ENCODE results near the gene PTX4. TPM values are rescaled to one million over a fixed set of nuclear protein-coding genes. Genes with fewer than 3 reads are reported as not detected.

PTX4 gene
- total and polyA plus RNA-seq, 2 experiments from 2014 or later = not detected

DNA sequence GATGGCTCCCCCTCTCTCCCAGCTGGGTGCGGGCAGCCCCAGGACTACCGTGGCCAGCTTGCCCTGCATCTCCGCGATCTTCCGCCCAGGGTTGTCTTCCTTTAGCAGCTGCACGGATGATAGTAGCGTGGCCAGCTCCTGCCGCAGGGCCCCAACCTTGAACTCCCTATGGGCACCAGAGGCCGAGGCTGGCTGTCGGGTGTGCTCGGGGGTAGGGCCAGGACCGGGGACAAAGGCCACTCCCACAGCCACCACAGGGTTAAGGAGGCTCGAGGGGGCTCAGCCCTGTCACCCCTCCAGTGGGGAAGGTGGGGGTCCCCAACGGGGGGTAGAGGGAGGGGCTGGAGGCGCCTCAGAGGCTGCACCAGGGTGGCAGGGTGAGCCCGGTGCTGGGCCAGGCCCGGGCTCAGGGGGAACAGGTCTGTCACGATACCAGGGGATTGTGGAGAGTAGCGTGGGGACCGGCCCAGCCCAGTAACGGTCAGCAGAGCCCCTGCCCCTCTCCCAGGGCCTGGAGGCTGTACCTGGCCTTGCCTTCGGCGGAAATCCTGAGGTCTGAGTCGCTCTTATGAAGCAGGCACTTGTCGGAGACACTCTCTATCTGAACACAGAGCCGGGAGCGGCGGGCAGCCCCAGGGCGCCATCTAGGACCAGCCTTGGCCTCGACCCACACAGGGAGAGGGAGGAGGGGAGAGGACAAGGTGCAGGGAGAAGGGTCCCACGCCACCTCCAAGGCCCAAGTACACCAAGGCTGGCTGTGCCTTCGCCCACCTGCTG is 52.6 kb downstream of the PTX4 start (continued):
- TF ChIP-seq, protein P1, sequence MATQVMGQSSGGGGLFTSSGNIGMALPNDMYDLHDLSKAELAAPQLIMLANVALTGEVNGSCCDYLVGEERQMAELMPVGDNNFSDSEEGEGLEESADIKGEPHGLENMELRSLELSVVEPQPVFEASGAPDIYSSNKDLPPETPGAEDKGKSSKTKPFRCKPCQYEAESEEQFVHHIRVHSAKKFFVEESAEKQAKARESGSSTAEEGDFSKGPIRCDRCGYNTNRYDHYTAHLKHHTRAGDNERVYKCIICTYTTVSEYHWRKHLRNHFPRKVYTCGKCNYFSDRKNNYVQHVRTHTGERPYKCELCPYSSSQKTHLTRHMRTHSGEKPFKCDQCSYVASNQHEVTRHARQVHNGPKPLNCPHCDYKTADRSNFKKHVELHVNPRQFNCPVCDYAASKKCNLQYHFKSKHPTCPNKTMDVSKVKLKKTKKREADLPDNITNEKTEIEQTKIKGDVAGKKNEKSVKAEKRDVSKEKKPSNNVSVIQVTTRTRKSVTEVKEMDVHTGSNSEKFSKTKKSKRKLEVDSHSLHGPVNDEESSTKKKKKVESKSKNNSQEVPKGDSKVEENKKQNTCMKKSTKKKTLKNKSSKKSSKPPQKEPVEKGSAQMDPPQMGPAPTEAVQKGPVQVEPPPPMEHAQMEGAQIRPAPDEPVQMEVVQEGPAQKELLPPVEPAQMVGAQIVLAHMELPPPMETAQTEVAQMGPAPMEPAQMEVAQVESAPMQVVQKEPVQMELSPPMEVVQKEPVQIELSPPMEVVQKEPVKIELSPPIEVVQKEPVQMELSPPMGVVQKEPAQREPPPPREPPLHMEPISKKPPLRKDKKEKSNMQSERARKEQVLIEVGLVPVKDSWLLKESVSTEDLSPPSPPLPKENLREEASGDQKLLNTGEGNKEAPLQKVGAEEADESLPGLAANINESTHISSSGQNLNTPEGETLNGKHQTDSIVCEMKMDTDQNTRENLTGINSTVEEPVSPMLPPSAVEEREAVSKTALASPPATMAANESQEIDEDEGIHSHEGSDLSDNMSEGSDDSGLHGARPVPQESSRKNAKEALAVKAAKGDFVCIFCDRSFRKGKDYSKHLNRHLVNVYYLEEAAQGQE (IDR thresholded peaks at IDR 0.05; ENCODE audit: unreplicated experiment) = no peak
- no peak for TF ChIP-seq ZNF331 (CRISPR knock-in tag; IDR thresholded peaks at IDR 0.05; ENCODE audit: low read depth)
- no peak for TF ChIP-seq POLR2AphosphoS5 (IDR thresholded peaks at IDR 0.05; ENCODE audit: low read depth)
- TF ChIP-seq, protein P2, sequence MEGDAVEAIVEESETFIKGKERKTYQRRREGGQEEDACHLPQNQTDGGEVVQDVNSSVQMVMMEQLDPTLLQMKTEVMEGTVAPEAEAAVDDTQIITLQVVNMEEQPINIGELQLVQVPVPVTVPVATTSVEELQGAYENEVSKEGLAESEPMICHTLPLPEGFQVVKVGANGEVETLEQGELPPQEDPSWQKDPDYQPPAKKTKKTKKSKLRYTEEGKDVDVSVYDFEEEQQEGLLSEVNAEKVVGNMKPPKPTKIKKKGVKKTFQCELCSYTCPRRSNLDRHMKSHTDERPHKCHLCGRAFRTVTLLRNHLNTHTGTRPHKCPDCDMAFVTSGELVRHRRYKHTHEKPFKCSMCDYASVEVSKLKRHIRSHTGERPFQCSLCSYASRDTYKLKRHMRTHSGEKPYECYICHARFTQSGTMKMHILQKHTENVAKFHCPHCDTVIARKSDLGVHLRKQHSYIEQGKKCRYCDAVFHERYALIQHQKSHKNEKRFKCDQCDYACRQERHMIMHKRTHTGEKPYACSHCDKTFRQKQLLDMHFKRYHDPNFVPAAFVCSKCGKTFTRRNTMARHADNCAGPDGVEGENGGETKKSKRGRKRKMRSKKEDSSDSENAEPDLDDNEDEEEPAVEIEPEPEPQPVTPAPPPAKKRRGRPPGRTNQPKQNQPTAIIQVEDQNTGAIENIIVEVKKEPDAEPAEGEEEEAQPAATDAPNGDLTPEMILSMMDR (conservative IDR thresholded peaks at IDR 0.05; ENCODE audit: low read depth in 2 of 2) = peak in 1 of 2 experiments; percentile 44; a peak in 2 of 4 replicates

Other genes with a start within 250 kb of the PTX4 start
- gene TPSAB1, start 248.2 kb downstream of the PTX4 start, total RNA-seq (2014; rRNA removed; shearing (Covaris generic)) = not detected in 2 replicates
- not detected in 2 replicates for gene TPSAB1, start 248.2 kb downstream of the PTX4 start, polyA plus RNA-seq (2016; fragmentation: Nextera tagmentation; extraction: Ambion mirVana)
- gene TPSD1, start 232.9 kb downstream of the PTX4 start, total RNA-seq (2014; rRNA removed; shearing (Covaris generic)) = 0.17 TPM in 1 of 2 replicates, not detected in the other
- not detected in 2 replicates for gene TPSD1, start 232.9 kb downstream of the PTX4 start, polyA plus RNA-seq (2016; fragmentation: Nextera tagmentation; extraction: Ambion mirVana)
- gene UBE2I, start 179.3 kb downstream of the PTX4 start, total RNA-seq (2014; rRNA removed; shearing (Covaris generic)) = 116 and 117 TPM in 2 replicates
- gene UBE2I, start 179.3 kb downstream of the PTX4 start, polyA plus RNA-seq (2016; fragmentation: Nextera tagmentation; extraction: Ambion mirVana) = 216 and 220 TPM in 2 replicates
- 13.0 and 23.0 TPM in 2 replicates for gene BAIAP3, start 155.3 kb downstream of the PTX4 start, total RNA-seq (2014; rRNA removed; shearing (Covaris generic))
- 4.2 and 5.2 TPM in 2 replicates for gene BAIAP3, start 155.3 kb downstream of the PTX4 start, polyA plus RNA-seq (2016; fragmentation: Nextera tagmentation; extraction: Ambion mirVana)
- 97.3 and 98.8 TPM in 2 replicates for gene TSR3, start 137.1 kb downstream of the PTX4 start, total RNA-seq (2014; rRNA removed; shearing (Covaris generic))
- gene TSR3, start 137.1 kb downstream of the PTX4 start, polyA plus RNA-seq (2016; fragmentation: Nextera tagmentation; extraction: Ambion mirVana) = 54.1 and 58.5 TPM in 2 replicates
- 9.2 and 23.3 TPM in 2 replicates for gene GNPTG, start 137.0 kb downstream of the PTX4 start, total RNA-seq (2014; rRNA removed; shearing (Covaris generic))
- gene GNPTG, start 137.0 kb downstream of the PTX4 start, polyA plus RNA-seq (2016; fragmentation: Nextera tagmentation; extraction: Ambion mirVana) = 39.1 and 41.0 TPM in 2 replicates
- 24.8 and 28.7 TPM in 2 replicates for gene UNKL, start 74.2 kb downstream of the PTX4 start, total RNA-seq (2014; rRNA removed; shearing (Covaris generic))
- 10.8 and 16.7 TPM in 2 replicates for gene UNKL, start 74.2 kb downstream of the PTX4 start, polyA plus RNA-seq (2016; fragmentation: Nextera tagmentation; extraction: Ambion mirVana)
- gene UQCC4, start 68.2 kb downstream of the PTX4 start, total RNA-seq (2014; rRNA removed; shearing (Covaris generic)) = 14.2 and 23.9 TPM in 2 replicates
- 25.8 and 27.1 TPM in 2 replicates for gene UQCC4, start 68.2 kb downstream of the PTX4 start, polyA plus RNA-seq (2016; fragmentation: Nextera tagmentation; extraction: Ambion mirVana)
- not detected in 2 replicates for gene PERCC1, start 57.9 kb downstream of the PTX4 start, total RNA-seq (2014; rRNA removed; shearing (Covaris generic))
- not detected in 2 replicates for gene PERCC1, start 57.9 kb downstream of the PTX4 start, polyA plus RNA-seq (2016; fragmentation: Nextera tagmentation; extraction: Ambion mirVana)
- not detected in 2 replicates for gene CCDC154, start 44.4 kb downstream of the PTX4 start, total RNA-seq (2014; rRNA removed; shearing (Covaris generic))
- 0.31 and 0.49 TPM in 2 replicates for gene CCDC154, start 44.4 kb downstream of the PTX4 start, polyA plus RNA-seq (2016; fragmentation: Nextera tagmentation; extraction: Ambion mirVana)
- 35.9 and 53.8 TPM in 2 replicates for gene CLCN7, start 13.9 kb downstream of the PTX4 start, total RNA-seq (2014; rRNA removed; shearing (Covaris generic))
- gene CLCN7, start 13.9 kb downstream of the PTX4 start, polyA plus RNA-seq (2016; fragmentation: Nextera tagmentation; extraction: Ambion mirVana) = 13.8 and 17.4 TPM in 2 replicates
- gene TELO2, start 4.4 kb upstream of the PTX4 start, total RNA-seq (2014; rRNA removed; shearing (Covaris generic)) = 71.7 and 76.0 TPM in 2 replicates
- 45.4 and 49.8 TPM in 2 replicates for gene TELO2, start 4.4 kb upstream of the PTX4 start, polyA plus RNA-seq (2016; fragmentation: Nextera tagmentation; extraction: Ambion mirVana)
- 0.14 TPM in 1 of 2 replicates, not detected in the other for gene TMEM204, start 44.7 kb upstream of the PTX4 start, total RNA-seq (2014; rRNA removed; shearing (Covaris generic))
- 0.21 and 0.23 TPM in 2 replicates for gene TMEM204, start 44.7 kb upstream of the PTX4 start, polyA plus RNA-seq (2016; fragmentation: Nextera tagmentation; extraction: Ambion mirVana)
- 15.0 and 28.7 TPM in 2 replicates for gene IFT140, start 123.1 kb upstream of the PTX4 start, total RNA-seq (2014; rRNA removed; shearing (Covaris generic))
- 3.8 and 4.8 TPM in 2 replicates for gene IFT140, start 123.1 kb upstream of the PTX4 start, polyA plus RNA-seq (2016; fragmentation: Nextera tagmentation; extraction: Ambion mirVana)
- gene CRAMP1, start 123.4 kb upstream of the PTX4 start, total RNA-seq (2014; rRNA removed; shearing (Covaris generic)) = 16.7 and 17.9 TPM in 2 replicates
- gene CRAMP1, start 123.4 kb upstream of the PTX4 start, polyA plus RNA-seq (2016; fragmentation: Nextera tagmentation; extraction: Ambion mirVana) = 3.4 TPM in 2 replicates
- gene JPT2, start 189.3 kb upstream of the PTX4 start, total RNA-seq (2014; rRNA removed; shearing (Covaris generic)) = 139 and 140 TPM in 2 replicates
- 43.8 and 47.1 TPM in 2 replicates for gene JPT2, start 189.3 kb upstream of the PTX4 start, polyA plus RNA-seq (2016; fragmentation: Nextera tagmentation; extraction: Ambion mirVana)
- gene MAPK8IP3, start 217.3 kb upstream of the PTX4 start, total RNA-seq (2014; rRNA removed; shearing (Covaris generic)) = 52.2 and 58.4 TPM in 2 replicates
- 10.7 and 11.3 TPM in 2 replicates for gene MAPK8IP3, start 217.3 kb upstream of the PTX4 start, polyA plus RNA-seq (2016; fragmentation: Nextera tagmentation; extraction: Ambion mirVana)